AG10803 (cell line): Measurements from ENCODE around the gene IGFL1.
"Not testable (repeated sequence)": the region's sequence is repeated elsewhere in the genome, so short reads cannot be mapped to it uniquely, and the experiment has no call there.

Experiments
- DNase-seq: peaks from one replicate; pipeline ENCODE4 v3.0.0; 2010; ENCODE audit warnings: low read depth
- H3K4me3 ChIP-seq: 2 replicates; pipeline ENCODE4 v1.5.1; 2011; ENCODE audit warnings: mild to moderate bottlenecking, low read length, control low read depth
- CTCF ChIP-seq: conservative IDR thresholded peaks from 2 replicates; pipeline ENCODE4 v1.5.1; 2011; ENCODE audit warnings: mild to moderate bottlenecking, low read length, control low read depth, inconsistent platforms

The IGFL1 gene

GRCh38 chr19:46232029-46232428 lies 2.5 kb downstream of the IGFL1 start:
- no peak for TF ChIP-seq CTCF
- no peak overlapping the region for H3K4me3 ChIP-seq
- no peak for DNase-seq

GRCh38 chr19:46232468-46232867 lies 2.9 kb downstream of the IGFL1 start:
- TF ChIP-seq CTCF = no peak
- DNase-seq = no peak
- no peak overlapping the region for H3K4me3 ChIP-seq

GRCh38 chr19:46232938-46233621 lies 3.5 kb downstream of the IGFL1 start:
- no peak for TF ChIP-seq CTCF
- DNase-seq = no peak
- no peak overlapping the region for H3K4me3 ChIP-seq

GRCh38 chr19:46233871-46234270 lies 4.3 kb downstream of the IGFL1 start:
- not testable (repeated sequence) for DNase-seq, H3K4me3 ChIP-seq

- not testable (repeated sequence) for DNase-seq, H3K4me3 ChIP-seq
Observed at GRCh38 chr19:46238141-46238540, 8.6 kb downstream of the IGFL1 start.

GRCh38 chr19:46239193-46240024 lies 9.9 kb downstream of the IGFL1 start:
- TF ChIP-seq CTCF = no peak
- H3K4me3 ChIP-seq = no peak overlapping the region
- no peak for DNase-seq

- no peak overlapping the region for H3K4me3 ChIP-seq
- DNase-seq = no peak
- TF ChIP-seq CTCF = no peak
Observed at GRCh38 chr19:46240693-46241092, 11.2 kb downstream of the IGFL1 start.

GRCh38 chr19:46241626-46242025 lies 12.1 kb downstream of the IGFL1 start:
- no peak for TF ChIP-seq CTCF
- no peak overlapping the region for H3K4me3 ChIP-seq
- no peak for DNase-seq

GRCh38 chr19:46243081-46243654 lies 13.6 kb downstream of the IGFL1 start:
- H3K4me3 ChIP-seq, DNase-seq: not testable (repeated sequence)
